Stimulated activated CD4-positive, alpha-beta T cell treated with anti-CD3 and anti-CD28 coated beads, TNF-alpha, amount 100 ng/mL, for 48 hours (primary cell): ENCODE results near the gene MAP3K21.

Source experiments
- DNase-seq, 3 donors: peaks; one replicate each; pipeline ENCODE4 v3.0.0-alpha.2; 2020; ENCODE audit warnings: low read depth in 3 of 3

The MAP3K21 gene

DNA sequence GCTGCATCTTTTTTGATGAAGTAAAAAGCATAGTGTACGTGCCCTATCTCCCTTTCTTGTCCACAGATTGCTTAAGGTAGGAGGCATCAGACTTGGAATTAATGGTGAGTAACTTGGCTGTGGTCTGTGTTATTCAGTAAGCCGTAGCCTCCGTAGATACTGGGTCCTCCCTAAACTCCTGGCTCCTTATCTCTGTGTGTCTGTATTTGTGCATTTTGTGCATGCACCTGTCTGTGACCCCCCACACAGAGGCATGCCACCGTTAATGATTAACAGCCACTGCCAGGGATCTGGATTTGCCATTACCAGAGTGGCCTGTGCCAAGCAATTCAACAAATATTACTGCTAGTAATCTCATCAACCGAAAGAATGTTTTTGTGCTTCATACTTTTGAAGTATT, 31.9 kb downstream of the MAP3K21 start:
- DNase-seq = no peak

- DNase-seq = no peak
Measured at GRCh38 chr1:233359905-233360304, 32.4 kb downstream of the MAP3K21 start.

DNA sequence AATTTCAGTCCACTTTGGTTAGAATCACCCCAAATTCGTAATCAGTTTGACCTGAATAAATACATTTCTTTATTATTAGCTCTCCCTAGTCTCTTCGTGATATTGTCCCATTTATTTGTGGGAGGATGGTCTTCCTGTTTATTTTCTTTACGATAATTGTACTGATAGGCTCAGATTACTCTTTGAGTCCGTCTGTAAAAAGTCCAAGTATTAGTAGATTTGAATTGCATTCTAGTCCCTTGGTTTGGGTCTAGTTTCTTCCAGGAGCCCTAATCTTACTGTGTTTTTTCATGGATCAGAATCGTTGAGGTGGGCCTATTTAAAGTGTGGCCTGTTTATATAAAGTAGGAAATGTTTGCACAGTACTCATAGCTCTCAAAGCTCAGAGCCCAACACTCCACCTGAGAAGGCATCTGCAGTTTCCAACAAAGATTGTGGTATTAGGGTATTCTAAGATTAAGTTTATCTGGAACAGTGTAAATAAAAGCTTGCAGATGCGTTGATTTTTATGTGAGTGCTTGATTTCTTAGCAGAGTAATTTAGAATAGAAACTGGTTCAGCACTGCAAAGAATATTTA, 33.1 kb downstream of the MAP3K21 start:
- DNase-seq = no peak

GRCh38 chr1:233361876-233362275, 34.4 kb downstream of the MAP3K21 start:
- no peak for DNase-seq

GRCh38 chr1:233362743-233363142, 35.2 kb downstream of the MAP3K21 start:
- no peak for DNase-seq

GRCh38 chr1:233364026-233364425, 36.5 kb downstream of the MAP3K21 start:
- DNase-seq = no peak

DNA sequence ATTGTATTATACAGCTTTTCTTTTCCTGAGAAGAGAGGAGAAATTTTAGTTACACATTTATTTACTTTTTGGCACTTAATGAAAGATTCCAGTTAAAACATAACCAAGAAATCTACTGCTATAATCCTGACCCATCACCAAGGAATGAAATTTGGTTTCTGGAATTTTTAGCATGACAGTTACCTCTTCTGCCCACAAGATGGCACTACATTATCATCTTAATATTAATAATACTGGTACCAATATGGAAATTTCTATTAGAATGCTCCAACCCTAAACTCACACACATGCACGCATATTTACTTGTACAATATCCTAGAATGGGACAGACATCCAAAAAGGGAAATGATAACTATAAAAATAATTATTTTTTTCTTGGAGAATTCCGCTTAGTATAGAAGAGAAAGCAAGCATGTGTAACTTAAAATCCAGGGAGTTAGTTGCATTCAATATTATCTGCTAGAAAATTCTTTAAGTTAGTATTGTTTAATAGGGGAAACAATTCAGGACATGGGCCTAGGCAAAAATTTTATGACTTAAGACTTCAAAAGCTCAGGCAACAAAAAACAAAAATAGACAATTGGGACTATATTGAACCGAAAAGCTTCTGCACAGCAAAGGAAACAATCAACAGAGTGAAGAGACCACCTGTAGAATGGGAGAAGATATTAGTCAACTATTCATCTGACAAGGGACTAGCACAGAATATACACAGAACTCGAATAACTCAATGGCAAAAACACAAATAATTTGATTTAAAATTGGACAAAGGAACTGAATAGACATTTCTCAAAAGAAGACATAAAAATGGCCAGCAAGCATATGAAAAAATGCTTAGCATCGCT, 37.4 kb downstream of the MAP3K21 start:
- no peak for DNase-seq

DNA sequence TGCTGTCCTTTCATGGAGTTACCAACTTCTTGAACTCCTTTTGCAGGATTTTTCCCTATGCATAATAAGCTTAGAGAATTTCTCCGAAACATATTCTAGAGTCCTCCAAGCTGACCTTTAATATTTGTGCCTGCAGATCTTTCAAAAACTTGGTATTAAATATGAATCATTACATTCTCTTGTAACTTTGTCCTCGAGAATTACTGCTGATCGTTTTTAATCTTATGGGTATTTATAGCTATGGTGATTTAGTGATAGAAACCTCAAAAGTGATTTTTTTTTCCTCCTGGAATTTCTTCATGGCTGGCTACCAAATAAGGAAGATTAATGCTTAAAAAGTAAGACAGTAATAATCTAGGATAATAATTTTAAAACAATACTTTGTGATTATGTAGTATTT, 39.1 kb downstream of the MAP3K21 start:
- DNase-seq = no peak

DNA sequence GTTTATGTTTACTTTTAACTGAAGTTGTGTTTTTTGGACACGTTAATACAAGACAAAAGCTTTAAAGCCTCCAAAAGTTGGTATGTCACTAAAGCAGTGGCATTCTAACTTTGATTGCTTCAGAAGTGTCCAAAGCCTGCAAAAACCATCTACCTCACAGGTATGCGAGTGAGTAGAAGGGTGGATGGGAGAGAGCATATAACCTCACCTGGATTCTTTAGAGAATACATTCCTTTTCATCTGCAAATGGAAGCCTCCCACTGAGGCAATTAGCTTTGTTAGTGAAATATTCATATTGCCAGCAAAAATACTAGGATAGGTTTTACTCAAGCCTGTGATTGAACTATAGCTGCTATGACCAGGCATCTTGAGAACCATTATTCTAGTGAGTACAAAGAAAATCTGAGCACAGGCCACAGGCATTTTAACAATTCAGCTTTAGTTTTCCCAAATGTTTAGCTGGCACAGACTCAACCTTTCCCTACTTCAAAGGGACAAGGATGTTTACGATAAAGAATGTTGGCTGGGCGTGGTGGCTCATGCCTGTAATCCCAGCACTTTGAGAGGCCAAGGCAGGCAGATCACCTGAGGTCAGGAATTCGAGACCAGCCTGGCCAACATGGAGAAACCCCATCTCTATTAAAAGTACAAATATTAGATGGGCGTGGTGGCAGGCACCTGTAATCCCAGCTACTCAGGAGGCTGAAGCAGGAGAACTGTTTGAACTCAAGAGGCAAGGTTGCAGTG, 39.7 kb downstream of the MAP3K21 start:
- DNase-seq = no peak

DNA sequence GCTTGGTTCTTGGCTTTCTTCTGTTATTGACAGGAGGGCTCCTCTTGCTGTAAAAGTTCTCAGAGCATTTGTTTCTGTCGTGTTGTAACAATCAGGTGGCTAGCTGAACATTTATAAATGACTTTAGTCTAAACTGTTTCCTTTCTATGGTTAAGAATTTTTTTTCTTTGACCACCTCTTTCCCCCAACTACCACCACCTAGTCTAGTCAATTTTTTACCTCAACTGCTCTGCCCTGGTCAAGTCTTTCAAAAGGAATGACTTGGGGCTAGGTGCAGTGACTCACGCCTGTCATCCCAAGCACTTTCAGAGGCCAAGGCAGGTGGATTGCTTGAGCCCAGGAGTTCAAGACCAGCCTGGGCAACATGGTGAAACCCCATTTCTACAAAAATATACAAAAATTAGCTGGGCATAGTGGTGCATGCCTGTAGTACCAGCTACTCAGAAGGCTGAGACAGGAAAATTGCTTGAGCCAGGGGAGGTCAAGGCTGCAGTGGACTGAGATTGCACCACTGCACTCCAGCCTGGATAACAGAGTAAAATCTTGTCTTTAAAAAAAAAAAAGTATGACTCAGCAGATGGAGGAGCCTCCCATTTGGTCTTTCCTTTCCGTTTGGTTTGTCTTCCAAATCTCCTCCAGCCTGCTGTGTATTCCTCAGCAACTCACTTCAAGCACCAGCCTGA, 40.7 kb downstream of the MAP3K21 start:
- no peak for DNase-seq

DNA sequence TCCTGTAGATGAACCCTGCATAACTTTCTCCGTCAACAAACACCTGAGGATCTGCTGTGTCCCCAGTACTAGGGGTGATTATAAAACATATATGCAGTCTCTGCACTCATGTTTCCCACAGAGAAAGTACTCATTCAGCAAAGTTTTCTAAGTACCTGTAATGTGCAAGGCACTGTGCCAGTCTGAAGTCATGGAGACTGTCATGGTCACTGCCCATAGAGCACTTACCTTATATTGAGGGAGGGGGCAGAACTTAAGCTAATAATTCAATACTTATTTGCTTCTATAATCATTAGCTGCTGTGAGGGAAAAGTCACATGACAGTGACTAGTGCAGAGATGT, 41.2 kb downstream of the MAP3K21 start:
- DNase-seq = no peak

DNA sequence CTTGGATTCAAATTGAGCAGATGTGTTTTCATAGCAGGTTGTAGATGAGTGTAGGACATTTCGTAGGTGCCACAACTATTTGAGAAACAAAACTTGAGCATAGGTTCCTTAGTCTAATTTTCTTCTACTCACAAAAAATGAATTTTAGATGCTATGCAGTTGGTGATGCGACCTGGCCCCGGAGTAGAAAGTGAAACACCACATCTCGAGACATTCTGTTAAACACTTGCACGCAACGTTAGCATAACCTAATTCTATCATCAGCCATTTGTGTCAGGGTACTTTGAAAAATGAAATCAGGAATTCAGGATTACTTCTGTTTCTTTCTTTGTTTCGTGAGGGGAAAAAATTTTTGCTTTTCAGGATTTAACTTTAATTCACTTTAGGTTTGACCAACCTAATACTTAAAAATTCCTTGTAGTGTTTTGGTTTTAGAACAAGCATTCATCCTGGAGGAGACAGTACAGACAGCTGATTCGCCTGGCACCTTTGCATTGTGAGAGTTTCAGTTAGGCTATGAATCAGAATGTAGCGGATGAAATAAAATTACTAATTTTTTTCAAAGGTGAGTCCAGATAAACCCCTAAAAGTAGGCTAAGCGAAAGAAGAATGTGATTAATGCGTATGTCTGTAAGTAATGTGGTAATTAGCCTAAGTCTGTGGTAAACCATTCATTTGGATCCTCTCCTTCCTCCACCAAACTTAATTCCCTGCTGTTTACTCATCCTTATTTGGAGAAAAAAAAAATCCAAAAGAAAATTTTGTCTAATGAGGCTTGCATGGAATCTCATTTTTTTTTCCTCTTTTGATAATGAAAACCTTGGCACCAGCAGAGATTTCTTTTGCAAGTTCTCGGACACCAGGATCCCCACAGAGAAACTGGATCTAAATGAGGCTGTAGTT, 44.9 kb downstream of the MAP3K21 start:
- DNase-seq = no peak

GRCh38 chr1:233373226-233373625, 45.7 kb downstream of the MAP3K21 start:
- no peak for DNase-seq

DNA sequence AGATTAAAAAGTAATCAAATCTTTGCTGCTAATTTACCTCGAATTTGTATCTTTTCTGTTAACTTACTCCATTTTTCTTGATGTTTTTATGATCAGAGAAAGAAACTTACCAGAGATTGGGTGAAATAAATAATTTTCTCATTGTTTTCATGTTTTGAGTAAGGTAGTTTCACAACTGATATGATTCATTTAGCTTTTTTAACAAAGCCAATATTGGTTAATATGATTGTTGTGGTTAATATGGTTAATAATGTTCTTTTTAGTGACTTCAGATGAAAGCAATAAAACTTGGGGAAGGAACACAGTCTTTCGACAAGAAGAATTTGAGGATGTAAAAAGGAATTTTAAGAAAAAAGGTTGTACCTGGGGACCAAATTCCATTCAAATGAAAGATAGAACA, 48.1 kb downstream of the MAP3K21 start:
- no peak for DNase-seq

- DNase-seq = no peak
Measured at GRCh38 chr1:233376382-233377110, 49.0 kb downstream of the MAP3K21 start.

DNA sequence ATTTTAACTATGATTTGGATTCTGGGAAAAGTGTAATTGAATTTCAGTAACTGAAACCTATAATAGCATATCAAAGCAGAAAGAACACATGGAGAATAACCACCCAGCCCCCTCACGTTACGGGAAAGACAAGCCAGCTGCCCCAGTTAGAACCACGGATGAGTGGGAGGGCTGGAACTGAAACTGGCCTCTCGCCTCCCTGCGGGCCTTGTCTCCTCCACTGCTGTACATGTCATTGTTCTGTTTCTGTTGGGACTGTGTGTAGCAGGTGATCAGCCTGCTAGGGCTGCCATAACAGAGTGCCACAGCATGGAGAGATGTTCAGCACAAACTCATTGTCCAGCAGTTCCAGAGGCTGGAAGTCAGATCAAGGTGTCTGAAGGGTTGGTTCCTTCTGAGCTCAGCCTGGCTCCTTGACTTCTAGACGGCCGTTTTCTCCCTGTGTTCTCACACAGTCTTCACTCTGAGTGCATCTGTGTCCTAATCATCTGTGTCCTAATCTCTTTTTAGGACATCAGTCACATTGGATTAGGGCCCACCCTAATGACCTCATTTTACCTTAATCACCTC, 52.4 kb downstream of the MAP3K21 start:
- DNase-seq = no peak

- DNase-seq = no peak
Measured at GRCh38 chr1:233381806-233382205, 54.3 kb downstream of the MAP3K21 start.

DNA sequence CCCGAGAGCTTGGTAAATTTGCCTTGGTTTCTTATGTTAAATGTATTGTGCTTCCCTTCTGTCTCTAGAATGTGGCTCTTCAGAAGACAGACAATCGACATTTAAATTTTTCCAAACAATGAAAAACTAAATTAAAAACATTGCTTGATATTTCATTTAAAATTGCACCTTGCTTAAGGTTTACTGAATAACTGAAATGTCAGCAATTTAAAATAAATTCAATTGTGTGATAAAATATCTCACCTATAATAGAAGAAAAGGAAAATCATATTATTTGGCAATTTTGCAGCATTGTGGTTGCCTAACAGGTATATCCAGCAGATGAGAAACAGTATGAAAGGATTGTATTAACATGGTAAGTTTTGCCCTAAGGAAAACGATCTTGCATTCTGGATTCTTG, 56.5 kb downstream of the MAP3K21 start:
- DNase-seq = no peak

DNA sequence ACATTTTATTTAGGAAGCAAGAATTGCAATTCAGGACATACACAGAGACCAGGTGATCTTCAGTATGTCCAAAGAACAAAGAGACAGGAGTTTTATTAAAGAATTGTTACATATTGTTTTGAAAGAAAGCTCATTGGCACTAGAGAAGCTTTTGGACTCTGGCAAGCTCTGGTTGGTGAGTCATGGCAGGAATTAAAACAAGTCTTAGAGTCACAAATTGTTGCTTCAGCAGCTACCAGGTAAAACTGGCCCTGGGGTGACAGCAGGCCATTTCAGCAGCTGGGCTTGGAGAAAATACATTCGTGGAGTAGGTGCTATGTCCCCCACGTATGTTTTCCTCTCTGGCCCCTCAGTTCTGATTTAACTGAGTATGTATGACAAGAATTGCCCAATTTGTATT, 58.8 kb downstream of the MAP3K21 start:
- DNase-seq = no peak

GRCh38 chr1:233387585-233387984, 60.1 kb downstream of the MAP3K21 start:
- DNase-seq = no peak
